Gastrocnemius medialis (tissue), 4 donors: ENCODE data around the gene HFE. TPM values are rescaled to one million over a fixed set of nuclear protein-coding genes. Genes with fewer than 3 reads are reported as not detected.

Source experiments
- ATAC-seq, 2 donors: fragments of 150-250 bp; one replicate each; pipeline ENCODE4 v1.9.1; 2016
- DNase-seq, 2 donors: peaks; one replicate each; pipeline ENCODE4 v3.0.0-alpha.2; 2019
- H3K27ac ChIP-seq, 4 donors: fragments of 200-600 bp; sonication (generic); 1 replicate in 1 of 4; 2 replicates in 3 of 4; pipeline ENCODE4 v1.5.1; 2016 to 2018; ENCODE audit warnings: mild to moderate bottlenecking in 2 of 4, moderate library complexity in 1 of 4
- H3K27me3 ChIP-seq, 3 donors: fragments of 200-600 bp; sonication (generic) in 2 of 3; 1 replicate in 1 of 3; 2 replicates in 2 of 3; pipeline versions ENCODE4 v1.5.1 to v1.6.0; 2016 to 2019; ENCODE audit warnings: mild to moderate bottlenecking in 1 of 3, moderate library complexity in 1 of 3
- H3K36me3 ChIP-seq, 2 donors: fragments of 200-600 bp; sonication (generic) in 1 of 2; one replicate each; pipeline ENCODE4 v1.5.1; 2017 to 2018
- H3K4me1 ChIP-seq, 2 donors: fragments of 200-600 bp; sonication (generic) in 1 of 2; one replicate each; pipeline ENCODE4 v1.5.1; 2016 to 2017; ENCODE audit warnings: mild to moderate bottlenecking in 2 of 2
- H3K4me3 ChIP-seq, 4 donors: fragments of 200-600 bp; sonication (generic) in 3 of 4; 1 replicate in 1 of 4; 2 replicates in 3 of 4; pipeline ENCODE4 v1.5.1; 2016 to 2019; ENCODE audit warnings: mild to moderate bottlenecking in 2 of 4
- H3K9me3 ChIP-seq, 3 donors: fragments of 200-600 bp; sonication (generic) in 2 of 3; 1 replicate in 1 of 3; 2 replicates in 2 of 3; pipeline ENCODE4 v1.5.1; 2016 to 2019
- CTCF ChIP-seq, 5 experiments: fragments of 450-650 bp in 3 of 5; fragments of 200-600 bp in 2 of 5; sonication (generic) in 2 of 5; IDR thresholded peaks in 4 of 5; conservative IDR thresholded peaks in 1 of 5; 1 replicate in 4 of 5; 2 replicates in 1 of 5; pipeline ENCODE4 v1.5.1; 2016 to 2019; ENCODE audit warnings: antibody characterized with exemption in 5 of 5, mild to moderate bottlenecking in 3 of 5, moderate library complexity in 3 of 5
- POLR2A ChIP-seq, 2 donors: fragments of 450-650 bp; IDR thresholded peaks; one replicate each; pipeline ENCODE4 v1.6.1; 2017; ENCODE audit warnings: antibody characterized with exemption in 2 of 2, mild to moderate bottlenecking in 2 of 2, moderate library complexity in 2 of 2
- in situ Hi-C, 4 donors: fragments of 200-750 bp; cut with MboI; loops; one replicate each; pipeline versions ENCODE4 v1.15.0 to v1.8.0; 2017; ENCODE audit warnings: low sequenced_read_pairs in 4 of 4
- intact Hi-C: fragments of 100-400 bp; cut with DNase I; formaldehyde crosslinking; loops from one replicate; pipeline ENCODE4 v1.15.1; 2023; ENCODE audit warnings: low total_unique reads
- total RNA-seq, 4 donors: library from RNA; depleted of rRNA; stranded (reverse); fragments of >200 nt; gene quantifications; one replicate each; pipeline versions ENCODE4 v1.1.0 to v1.2.3, GENCODE V29; 2016

Gene HFE
- total RNA-seq, 4 donors from 2014 or later: 0.10 to 2.0 (median 1.6) TPM

GRCh38 chr6:26105109-26105730 is 18.0 kb downstream of the HFE start:
- no peak overlapping the region for H3K27ac ChIP-seq
- TF ChIP-seq CTCF (IDR thresholded peaks at IDR 0.05 in 4 of 5, conservative IDR thresholded peaks at IDR 0.05 in 1 of 5): no peak
- TF ChIP-seq POLR2A (IDR thresholded peaks at IDR 0.05): no peak
- no peak for ATAC-seq

GRCh38 chr6:26105842-26106241 is 18.6 kb downstream of the HFE start:
- in situ Hi-C loops (loop anchor here in 2 of 4 donors (25.0 kb wide), 1 partner anchor 1031 kb away; a partner anchor contains a TSS), intact Hi-C loops (no loop called here)
- H3K4me3 ChIP-seq: no peak overlapping the region
- H3K27me3 ChIP-seq: no peaks in the 10 kb centered on the region
- H3K4me1 ChIP-seq: peaks cover 0 to 11% of the 10 kb centered on the region in 2 donors
- no peak for TF ChIP-seq CTCF (IDR thresholded peaks at IDR 0.05 in 4 of 5, conservative IDR thresholded peaks at IDR 0.05 in 1 of 5)
- no peak for TF ChIP-seq POLR2A (IDR thresholded peaks at IDR 0.05)
- ATAC-seq (no peak), DNase-seq (no peak)
- no peaks in the 10 kb centered on the region for H3K9me3 ChIP-seq
- H3K27ac ChIP-seq: no peak overlapping the region
- H3K36me3 ChIP-seq: no peaks in the 10 kb centered on the region

More at GRCh38 chr6:26105109-26105730, 18.0 kb downstream of the HFE start:
- no peaks in the 10 kb centered on the region for H3K36me3 ChIP-seq
- H3K27me3 ChIP-seq: no peaks in the 10 kb centered on the region
- no peak for DNase-seq
- intact Hi-C loops: no loop called here
- in situ Hi-C loops: loop anchor here in 2 of 4 donors (25.0 kb wide), 1 partner anchor 1032 kb away; a partner anchor contains a TSS
- H3K4me3 ChIP-seq: no peak overlapping the region
- H3K4me1 ChIP-seq: peaks cover 0 to 11% of the 10 kb centered on the region in 2 donors
- no peaks in the 10 kb centered on the region for H3K9me3 ChIP-seq

GRCh38 chr6:26107935-26108334 is 20.7 kb downstream of the HFE start:
- intact Hi-C loops: no loop called here
- Histone ChIP-seq H3K27me3 (no peaks in the 10 kb centered on the region), H3K4me3 (no peak overlapping the region), H3K36me3 (no peaks in the 10 kb centered on the region), H3K9me3 (no peaks in the 10 kb centered on the region), H3K4me1 (peaks cover 0 to 10% of the 10 kb centered on the region in 2 donors), H3K27ac (no peak overlapping the region)
- ATAC-seq: no peak
- TF ChIP-seq POLR2A (IDR thresholded peaks at IDR 0.05): no peak
- no peak for TF ChIP-seq CTCF (IDR thresholded peaks at IDR 0.05 in 4 of 5, conservative IDR thresholded peaks at IDR 0.05 in 1 of 5)
- in situ Hi-C loops: loop anchor here in 2 of 4 donors (25.0 kb wide), 1 partner anchor 1029 kb away; a partner anchor contains a TSS
- no peak for DNase-seq

GRCh38 chr6:26109772-26110171 is 22.5 kb downstream of the HFE start:
- DNase-seq (no peak), ATAC-seq (no peak)
- no peak for TF ChIP-seq CTCF (IDR thresholded peaks at IDR 0.05 in 4 of 5, conservative IDR thresholded peaks at IDR 0.05 in 1 of 5)
- TF ChIP-seq POLR2A (IDR thresholded peaks at IDR 0.05): no peak
- no peaks in the 10 kb centered on the region for H3K36me3 ChIP-seq
- H3K4me1 ChIP-seq: no peaks in the 10 kb centered on the region
- H3K27ac ChIP-seq: no peak overlapping the region
- no peaks in the 10 kb centered on the region for H3K27me3 ChIP-seq
- no peak overlapping the region for H3K4me3 ChIP-seq
- in situ Hi-C loops (loop anchor here in 3 of 4 donors (10.0 to 25.0 kb wide), 2 partner anchors 65 to 1028 kb away; a partner anchor contains a TSS), intact Hi-C loops (no loop called here)
- no peaks in the 10 kb centered on the region for H3K9me3 ChIP-seq
